HG03280 (cell line): Measurements from ENCODE around the gene PPM1M.

Source experiments
- ATAC-seq: cut with Tn5 transposase; IDR thresholded peaks from one replicate; pipeline ENCODE4 v1.9.1; 2021; ENCODE audit warnings: mild to moderate bottlenecking, moderate library complexity; ENCODE audit not compliant: unreplicated experiment

Gene PPM1M

GRCh38 chr3:52294320-52295150 is 49.0 kb downstream of the PPM1M start:
- ATAC-seq = no peak

GRCh38 chr3:52295671-52296208 is 50.2 kb downstream of the PPM1M start:
- no peak for ATAC-seq

- ATAC-seq = no peak
Measured at GRCh38 chr3:52297242-52298148, 51.9 kb downstream of the PPM1M start.

- no peak for ATAC-seq
Measured at GRCh38 chr3:52298149-52299098, 52.9 kb downstream of the PPM1M start.

- ATAC-seq = no peak
Measured at GRCh38 chr3:52299247-52299878, 53.8 kb downstream of the PPM1M start.
